Stimulated activated naive CD8-positive, alpha-beta T cell treated with anti-CD3 and anti-CD28 coated beads, Interleukin-15, Interleukin-2, amounts not matched to agents 100 ng/mL and 50 ng/mL, for 24 hours (primary cell): ENCODE measurements around the gene SCARF2.
A peak's percentile ranks its signal among the peaks of the same experiment; 100 is the strongest.
"Not testable (repeated sequence)": the region's sequence is repeated elsewhere in the genome, so short reads cannot be mapped to it uniquely, and the experiment has no call there.

Source experiments
- H3K27ac Mint-ChIP-seq: one replicate; pipeline ENCODE4 v1.8.0; 2021; ENCODE audit warnings: mild to moderate bottlenecking, mixed read lengths
- H3K27me3 Mint-ChIP-seq: one replicate; pipeline ENCODE4 v1.8.0; 2021; ENCODE audit warnings: mixed read lengths
- H3K36me3 Mint-ChIP-seq: one replicate; pipeline ENCODE4 v1.8.0; 2021; ENCODE audit warnings: low read depth, mixed read lengths
- H3K4me1 Mint-ChIP-seq: one replicate; pipeline ENCODE4 v1.8.0; 2021; ENCODE audit warnings: low read depth, mixed read lengths
- H3K4me3 Mint-ChIP-seq: one replicate; pipeline ENCODE4 v1.8.0; 2021; ENCODE audit warnings: mild to moderate bottlenecking, mixed read lengths
- H3K9me3 Mint-ChIP-seq: one replicate; pipeline ENCODE4 v1.8.0; 2021; ENCODE audit warnings: mixed read lengths

Gene SCARF2, protein sequence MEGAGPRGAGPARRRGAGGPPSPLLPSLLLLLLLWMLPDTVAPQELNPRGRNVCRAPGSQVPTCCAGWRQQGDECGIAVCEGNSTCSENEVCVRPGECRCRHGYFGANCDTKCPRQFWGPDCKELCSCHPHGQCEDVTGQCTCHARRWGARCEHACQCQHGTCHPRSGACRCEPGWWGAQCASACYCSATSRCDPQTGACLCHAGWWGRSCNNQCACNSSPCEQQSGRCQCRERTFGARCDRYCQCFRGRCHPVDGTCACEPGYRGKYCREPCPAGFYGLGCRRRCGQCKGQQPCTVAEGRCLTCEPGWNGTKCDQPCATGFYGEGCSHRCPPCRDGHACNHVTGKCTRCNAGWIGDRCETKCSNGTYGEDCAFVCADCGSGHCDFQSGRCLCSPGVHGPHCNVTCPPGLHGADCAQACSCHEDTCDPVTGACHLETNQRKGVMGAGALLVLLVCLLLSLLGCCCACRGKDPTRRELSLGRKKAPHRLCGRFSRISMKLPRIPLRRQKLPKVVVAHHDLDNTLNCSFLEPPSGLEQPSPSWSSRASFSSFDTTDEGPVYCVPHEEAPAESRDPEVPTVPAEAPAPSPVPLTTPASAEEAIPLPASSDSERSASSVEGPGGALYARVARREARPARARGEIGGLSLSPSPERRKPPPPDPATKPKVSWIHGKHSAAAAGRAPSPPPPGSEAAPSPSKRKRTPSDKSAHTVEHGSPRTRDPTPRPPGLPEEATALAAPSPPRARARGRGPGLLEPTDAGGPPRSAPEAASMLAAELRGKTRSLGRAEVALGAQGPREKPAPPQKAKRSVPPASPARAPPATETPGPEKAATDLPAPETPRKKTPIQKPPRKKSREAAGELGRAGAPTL

DNA sequence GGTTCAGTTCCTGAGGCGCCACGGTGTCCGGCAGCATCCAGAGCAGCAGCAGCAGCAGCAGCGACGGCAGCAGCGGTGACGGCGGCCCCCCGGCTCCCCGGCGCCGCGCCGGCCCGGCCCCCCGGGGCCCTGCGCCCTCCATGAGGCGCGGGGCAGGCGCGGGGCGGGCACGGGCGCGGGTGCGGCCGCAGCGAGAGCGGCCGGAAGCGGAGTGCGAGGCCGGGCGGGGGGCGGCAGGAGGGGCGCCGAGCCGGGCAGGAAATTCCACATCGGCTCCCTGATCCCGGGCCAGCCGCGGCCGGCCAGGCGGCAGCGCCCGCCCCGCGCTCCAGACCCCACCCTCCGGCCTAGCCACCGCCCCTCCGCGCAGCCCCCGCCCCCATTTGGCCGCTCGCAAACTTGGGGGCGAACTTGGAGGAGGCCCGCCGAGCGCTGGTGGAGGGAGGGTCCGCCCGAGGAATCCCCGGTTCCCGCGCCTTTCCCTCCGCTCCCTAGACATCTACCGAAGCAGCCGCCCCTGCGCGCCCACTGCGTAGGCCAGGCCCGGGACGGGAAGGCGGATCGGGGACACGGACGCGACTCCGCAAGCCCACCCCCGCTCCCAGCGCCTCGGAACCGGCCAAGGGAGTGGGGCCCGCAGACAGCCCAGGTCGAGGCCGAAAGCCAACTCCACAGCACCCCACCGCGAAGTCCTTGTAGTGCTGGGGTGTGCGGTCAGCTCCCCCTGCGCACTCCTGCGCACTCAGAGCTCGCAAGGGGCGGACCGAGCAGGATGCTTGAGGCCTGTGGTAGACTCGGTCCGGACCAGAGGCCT lies at the start of gene SCARF2:
Gene SCARF2, minus strand, starts transcription at position 213 of the 814 bp plus-strand sequence. Its CDS starts 71 bp downstream, at position 142.
- H3K27me3 Mint-ChIP-seq, result peaks cover 41% of the 10 kb centered on the region
- peaks cover 7% of the 10 kb centered on the region for H3K4me1 Mint-ChIP-seq

DNA sequence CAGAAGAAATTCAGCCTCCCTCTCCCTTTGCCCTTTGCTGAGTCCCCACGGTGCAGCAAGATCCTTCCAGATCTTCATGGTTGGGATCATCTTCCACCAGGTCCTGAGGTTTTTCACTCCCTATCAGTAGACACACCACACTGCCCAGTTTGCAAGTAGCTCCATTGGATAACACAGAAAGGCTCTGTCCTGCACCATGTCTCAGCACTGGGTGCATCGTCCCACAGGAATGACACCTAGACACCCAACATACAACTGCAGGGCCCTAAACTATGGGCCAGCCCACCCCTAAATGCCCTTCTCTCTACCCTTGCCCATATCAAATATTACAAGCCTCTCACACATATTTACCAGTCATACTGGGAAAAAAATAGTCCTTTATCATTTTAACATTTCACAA lies 48.6 kb upstream of the SCARF2 start:
- no peaks in the 10 kb centered on the region for H3K9me3 Mint-ChIP-seq
- H3K4me1 Mint-ChIP-seq, result peaks cover 19% of the 10 kb centered on the region
- peaks cover 28% of the 10 kb centered on the region for H3K36me3 Mint-ChIP-seq
- no peaks in the 10 kb centered on the region for H3K27me3 Mint-ChIP-seq
- H3K27ac Mint-ChIP-seq, result no peak overlapping the region
- no peak overlapping the region for H3K4me3 Mint-ChIP-seq

More for the DNA sequence above, at the start of gene SCARF2:
- Mint-ChIP-seq H3K9me3 (no peaks in the 10 kb centered on the region), H3K4me3 (peak within 1 kb of the TSS; percentile 64), H3K36me3 (peaks cover 3% of the 10 kb centered on the region), H3K27ac (no peak within 1 kb of the TSS)

DNA sequence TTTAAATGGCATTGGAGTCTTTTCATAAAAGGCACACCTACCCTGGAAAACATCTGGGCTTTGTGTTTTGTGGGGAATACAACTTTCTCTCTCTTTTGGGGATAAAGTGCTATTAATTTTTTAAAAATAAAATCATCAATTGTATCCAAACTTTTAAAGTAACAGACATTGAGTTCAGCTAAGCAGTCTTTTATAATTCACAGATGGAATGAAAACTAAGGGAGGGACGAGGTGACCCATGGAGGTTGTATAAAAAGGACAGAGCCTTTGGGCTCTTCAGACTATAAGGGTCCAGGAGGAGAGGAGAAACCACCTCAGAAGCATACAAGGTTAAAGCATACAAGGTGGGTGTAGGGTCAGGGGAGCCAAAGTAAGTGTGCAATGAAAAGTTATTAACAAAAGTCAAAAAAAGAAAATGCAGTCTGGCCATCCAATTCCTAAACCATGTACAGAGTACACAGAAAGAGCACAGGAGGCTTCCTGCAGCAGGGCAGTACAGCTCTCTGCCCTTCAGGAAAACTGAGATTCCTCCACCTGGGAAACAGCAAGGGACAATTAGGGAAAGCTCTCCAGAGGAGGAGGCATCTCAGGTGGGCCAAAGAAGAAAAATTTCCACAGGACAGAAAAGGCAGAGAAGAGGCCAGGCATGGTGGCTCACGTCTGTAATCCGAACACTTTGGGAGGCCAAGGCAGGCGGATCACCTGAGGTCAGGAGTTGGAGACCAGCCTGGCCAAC lies 47.5 kb upstream of the SCARF2 start:
- Mint-ChIP-seq H3K27me3 (no peaks in the 10 kb centered on the region), H3K36me3 (peaks cover 28% of the 10 kb centered on the region), H3K4me3 (no peak overlapping the region), H3K27ac (no peak overlapping the region), H3K9me3 (no peaks in the 10 kb centered on the region), H3K4me1 (peaks cover 8% of the 10 kb centered on the region)

DNA sequence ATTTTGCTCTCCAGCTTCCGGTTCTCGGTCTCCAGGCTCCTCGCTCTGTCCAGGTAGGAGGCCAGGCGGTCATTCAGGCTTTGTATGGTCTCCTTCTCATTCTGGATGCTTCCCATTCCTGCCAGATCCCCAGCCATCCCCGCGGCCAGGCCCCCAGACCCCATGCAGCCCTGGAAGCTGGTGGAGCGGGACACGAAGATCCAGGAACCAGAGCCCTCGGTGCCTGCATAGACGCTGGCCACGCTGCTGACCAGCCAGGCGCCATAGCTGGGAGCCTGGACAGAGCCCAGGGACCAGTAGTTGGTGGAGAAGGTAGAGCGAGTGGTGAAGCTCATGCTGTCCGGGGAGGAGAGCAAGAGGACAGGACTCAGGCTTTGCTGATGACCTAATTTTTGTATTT lies 46.1 kb upstream of the SCARF2 start:
- H3K27ac Mint-ChIP-seq, result no peak overlapping the region
- H3K9me3 Mint-ChIP-seq, result no peaks in the 10 kb centered on the region
- no peaks in the 10 kb centered on the region for H3K4me1 Mint-ChIP-seq
- no peaks in the 10 kb centered on the region for H3K27me3 Mint-ChIP-seq
- no peak overlapping the region for H3K4me3 Mint-ChIP-seq
- peaks cover 28% of the 10 kb centered on the region for H3K36me3 Mint-ChIP-seq

DNA sequence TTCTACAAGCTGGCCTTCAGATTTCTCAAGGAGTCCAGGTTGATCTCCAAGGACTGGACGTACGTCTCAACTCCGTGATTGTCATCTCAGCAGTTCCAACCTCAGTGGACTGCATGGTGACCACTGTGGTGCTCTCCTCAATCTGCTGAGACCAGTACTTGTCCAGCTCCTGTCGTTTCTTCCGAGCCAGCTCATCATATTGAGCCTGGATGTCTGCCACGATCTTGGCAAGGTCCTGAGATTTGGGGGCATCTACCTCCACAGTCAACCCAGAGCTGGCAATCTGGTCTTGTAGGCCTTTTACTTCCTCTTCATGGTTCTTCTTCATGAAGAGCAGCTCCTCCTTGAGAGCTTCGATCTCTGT lies 45.5 kb upstream of the SCARF2 start:
- H3K27me3 Mint-ChIP-seq, H3K27ac Mint-ChIP-seq, H3K4me3 Mint-ChIP-seq, H3K9me3 Mint-ChIP-seq, H3K4me1 Mint-ChIP-seq: not testable (repeated sequence)
- H3K36me3 Mint-ChIP-seq, result peaks cover 24% of the 10 kb centered on the region

DNA sequence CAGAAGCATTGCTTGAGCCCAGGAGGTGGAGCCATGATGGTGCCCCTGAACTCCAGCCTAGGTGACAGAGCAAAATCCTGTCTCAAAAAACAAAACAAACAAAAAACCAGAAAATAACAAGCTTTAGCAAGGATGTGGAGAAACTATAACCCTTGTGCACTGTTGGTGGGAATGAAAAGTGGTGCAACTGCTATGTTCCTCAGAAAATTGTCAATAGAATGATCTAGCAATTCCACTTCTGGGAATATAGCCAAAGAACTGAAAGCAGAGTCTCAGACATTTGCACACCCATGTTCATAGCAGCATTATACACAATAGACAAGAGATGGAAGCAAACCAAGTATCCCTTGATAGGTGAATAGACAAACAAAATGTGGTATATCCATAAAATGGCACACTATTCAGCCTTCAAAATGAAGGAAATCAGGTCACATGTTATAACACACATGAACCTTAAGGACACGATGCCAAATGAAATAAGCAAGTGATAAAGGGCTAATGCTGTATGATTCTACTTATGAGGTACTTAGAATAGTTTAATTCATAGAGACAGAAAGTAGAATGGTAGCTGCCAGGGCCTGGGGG lies 42.1 kb upstream of the SCARF2 start:
- H3K27ac Mint-ChIP-seq, result no peak overlapping the region
- no peaks in the 10 kb centered on the region for H3K9me3 Mint-ChIP-seq

DNA sequence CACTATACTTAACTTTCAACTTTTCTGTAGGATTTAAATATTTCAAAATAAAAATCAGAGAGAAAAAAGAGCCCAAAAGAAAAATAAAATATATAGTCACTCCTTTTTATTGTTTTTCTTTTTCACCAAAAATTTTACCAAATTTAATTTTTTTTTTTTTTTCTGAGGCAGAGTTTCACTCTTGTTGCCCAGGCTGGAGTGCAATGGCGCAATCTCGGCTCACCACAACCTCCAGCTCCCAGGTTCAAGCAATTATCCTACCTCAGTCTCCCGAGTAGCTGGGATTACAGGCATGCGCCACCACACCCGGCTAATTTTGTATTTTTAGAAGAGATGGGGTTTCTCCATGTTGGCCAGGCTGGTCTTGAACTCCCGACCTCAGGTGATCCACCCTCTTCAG lies 40.4 kb upstream of the SCARF2 start:
- H3K27ac Mint-ChIP-seq, H3K36me3 Mint-ChIP-seq, H3K4me3 Mint-ChIP-seq, H3K9me3 Mint-ChIP-seq, H3K27me3 Mint-ChIP-seq: not testable (repeated sequence)
- H3K4me1 Mint-ChIP-seq, result peaks cover 36% of the 10 kb centered on the region

More for the DNA sequence above, 42.1 kb upstream of the SCARF2 start:
- Mint-ChIP-seq H3K36me3 (peaks cover 8% of the 10 kb centered on the region), H3K4me1 (peaks cover 24% of the 10 kb centered on the region), H3K4me3 (no peak overlapping the region), H3K27me3 (no peaks in the 10 kb centered on the region)

DNA sequence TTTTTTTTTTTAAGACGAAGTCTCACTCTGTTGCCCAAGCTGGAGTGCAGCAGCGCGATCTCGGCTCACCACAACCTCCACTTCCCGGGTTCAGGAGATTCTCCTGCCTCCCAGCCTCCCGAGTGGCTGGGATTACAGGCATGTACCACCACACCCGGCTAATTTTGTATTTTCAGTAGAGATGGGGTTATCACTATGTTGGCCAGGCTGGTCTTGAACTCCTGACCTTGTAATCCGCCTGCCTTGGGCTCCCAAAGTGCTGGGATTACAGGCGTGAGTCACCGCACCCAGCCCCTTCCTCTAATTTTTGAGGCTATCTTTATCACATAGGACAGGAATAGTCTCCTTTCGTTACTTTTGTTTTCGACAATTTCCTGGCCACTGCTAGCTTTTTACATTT lies 37.9 kb upstream of the SCARF2 start:
- H3K36me3 Mint-ChIP-seq, H3K9me3 Mint-ChIP-seq, H3K27me3 Mint-ChIP-seq: not testable (repeated sequence)
- Mint-ChIP-seq H3K27ac (peak overlapping the region; percentile 77), H3K4me3 (peak overlapping the region; percentile 24), H3K4me1 (peaks cover 42% of the 10 kb centered on the region)

DNA sequence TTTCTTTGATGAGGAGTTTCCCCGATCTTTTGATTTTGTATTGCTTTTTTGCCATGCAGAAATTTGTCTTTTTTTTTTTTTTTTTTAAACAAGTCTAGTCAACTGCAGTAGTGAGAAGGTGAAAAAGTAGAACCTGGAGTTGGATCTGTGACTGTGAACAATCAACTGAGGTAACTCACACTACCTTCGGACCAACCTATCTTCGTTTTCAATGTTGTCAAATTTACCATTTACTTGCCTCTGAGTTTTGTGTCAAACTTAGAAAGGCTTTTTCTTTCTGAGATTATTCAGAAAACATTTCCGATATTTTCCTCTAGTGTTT lies 37.5 kb upstream of the SCARF2 start:
- H3K9me3 Mint-ChIP-seq, result no peaks in the 10 kb centered on the region
- peak overlapping the region; percentile 77 for H3K27ac Mint-ChIP-seq
- H3K36me3 Mint-ChIP-seq, result peaks cover 10% of the 10 kb centered on the region
- H3K4me1 Mint-ChIP-seq, result peaks cover 42% of the 10 kb centered on the region
- H3K4me3 Mint-ChIP-seq, result peak overlapping the region; percentile 24
- H3K27me3 Mint-ChIP-seq, result no peaks in the 10 kb centered on the region

DNA sequence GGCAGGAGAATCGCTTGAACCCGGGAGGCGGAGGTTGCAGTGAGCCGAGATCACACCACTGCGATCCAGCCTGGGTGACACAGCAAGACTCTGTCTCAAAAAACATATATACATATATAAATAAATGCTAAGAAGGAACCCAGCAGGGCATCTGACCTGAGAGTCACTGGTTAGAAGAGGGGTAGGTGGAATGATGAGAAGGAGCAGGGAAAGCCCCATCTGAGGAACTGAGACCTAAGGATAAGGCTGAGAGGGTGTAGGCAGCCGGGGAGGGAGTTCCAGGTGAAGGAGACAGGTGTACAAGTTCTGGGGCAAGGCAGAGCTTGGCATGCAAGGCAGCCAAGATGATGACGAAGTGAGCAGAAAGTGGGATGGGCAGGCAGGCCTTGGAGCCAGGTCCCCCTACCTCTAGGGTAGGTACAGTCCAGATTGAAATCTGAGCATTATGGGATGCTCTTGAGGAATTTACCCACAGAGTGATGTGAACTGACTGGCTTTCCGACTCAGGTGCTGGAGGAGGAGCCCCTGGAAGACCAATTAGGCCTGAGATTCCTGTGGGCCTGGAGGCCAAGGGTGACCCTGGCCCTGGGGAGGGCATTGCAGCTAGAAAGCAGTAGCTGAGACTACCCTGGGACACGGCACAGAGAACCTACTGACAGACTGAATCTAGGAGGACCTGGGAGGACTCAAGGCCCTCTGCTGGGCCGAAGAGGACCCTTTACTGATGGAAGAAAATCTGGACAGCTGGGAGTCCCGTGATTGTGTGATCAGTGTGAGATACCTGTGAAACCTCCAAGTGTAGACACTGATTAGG lies 35.2 kb upstream of the SCARF2 start:
- Mint-ChIP-seq H3K27me3 (no peaks in the 10 kb centered on the region), H3K4me1 (peaks cover 52% of the 10 kb centered on the region), H3K27ac (peak overlapping the region; percentile 21), H3K4me3 (no peak overlapping the region), H3K36me3 (peaks cover 16% of the 10 kb centered on the region), H3K9me3 (no peaks in the 10 kb centered on the region)

DNA sequence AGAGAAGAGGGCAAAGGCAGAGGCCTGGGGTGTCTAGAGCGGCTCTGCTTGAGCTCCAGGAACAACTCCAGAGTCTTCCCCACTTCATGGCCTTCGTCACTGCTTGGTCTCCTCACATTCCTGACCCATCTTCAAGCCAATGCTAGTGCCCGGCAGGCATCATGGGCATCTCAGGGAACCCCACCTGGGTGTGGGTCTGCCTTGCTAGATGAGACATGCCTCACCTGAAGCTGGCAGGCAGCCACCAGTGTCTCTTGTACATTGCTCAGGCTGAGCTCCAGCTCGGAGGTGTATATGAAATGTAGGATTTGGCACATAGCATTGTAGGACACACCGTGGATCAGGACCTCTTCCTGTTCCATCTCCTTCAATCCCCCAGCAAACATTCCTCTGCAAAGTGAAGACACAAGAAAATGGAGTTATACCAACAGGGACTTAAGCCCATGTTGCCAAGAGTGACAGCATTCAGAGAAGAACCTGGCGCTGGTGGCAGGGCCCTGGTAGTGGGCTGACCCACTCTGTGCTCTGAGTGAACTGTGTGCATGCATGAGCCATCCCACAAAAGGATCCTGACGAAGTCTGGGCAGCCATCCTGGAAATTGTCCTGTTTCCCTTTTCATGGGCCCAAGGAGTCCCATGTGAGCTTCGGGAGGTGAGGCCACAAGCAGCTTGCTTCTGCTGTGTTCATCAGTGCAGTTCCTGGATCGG lies 33.7 kb upstream of the SCARF2 start:
- Mint-ChIP-seq H3K36me3 (peaks cover 16% of the 10 kb centered on the region), H3K27ac (no peak overlapping the region), H3K9me3 (no peaks in the 10 kb centered on the region), H3K27me3 (no peaks in the 10 kb centered on the region), H3K4me1 (peaks cover 44% of the 10 kb centered on the region), H3K4me3 (no peak overlapping the region)

DNA sequence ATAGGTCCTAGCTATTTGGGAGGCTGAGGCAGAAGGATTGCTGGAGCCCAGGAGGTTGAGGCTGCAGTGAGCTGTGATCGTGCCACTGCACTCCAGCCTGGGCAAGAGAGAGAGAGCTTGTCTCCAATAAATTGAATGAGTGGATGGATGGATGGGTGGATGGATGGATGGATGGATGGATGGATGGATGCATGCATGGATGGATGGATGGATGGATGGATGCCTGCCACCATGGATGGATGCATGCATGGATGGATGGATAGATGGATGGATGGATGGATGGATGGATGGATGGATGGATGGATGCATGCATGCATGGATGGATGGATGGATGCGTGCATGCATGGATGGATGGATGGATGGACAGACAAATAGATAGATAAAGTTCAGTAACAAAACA lies 32.9 kb upstream of the SCARF2 start:
- H3K27me3 Mint-ChIP-seq, H3K9me3 Mint-ChIP-seq, H3K27ac Mint-ChIP-seq, H3K4me3 Mint-ChIP-seq: not testable (repeated sequence)
- Mint-ChIP-seq H3K36me3 (peaks cover 16% of the 10 kb centered on the region), H3K4me1 (peaks cover 42% of the 10 kb centered on the region)
